ENCODE results near the gene SRMS.
A peak's percentile ranks its signal among the peaks of the same experiment; 100 is the strongest.
"Not testable (repeated sequence)": the region's sequence is repeated elsewhere in the genome, so short reads cannot be mapped to it uniquely, and the experiment has no call there.

The SRMS gene

GRCh38 chr20:63525185-63525584 lies 22.4 kb downstream of the SRMS start:
- DNase-seq (ENCODE audit: low read depth in 1 of 2, low spot score in 1 of 2), result no peak

GRCh38 chr20:63522981-63523611 lies 24.5 kb downstream of the SRMS start:
- no peak for DNase-seq (ENCODE audit: low read depth in 1 of 2, low spot score in 1 of 2)

- DNase-seq (ENCODE audit: low read depth in 1 of 2, low spot score in 1 of 2), result no peak
These were observed 25.3 kb downstream of the SRMS start for GRCh38 chr20:63522091-63522868.

- no peak for DNase-seq (ENCODE audit: low read depth in 1 of 2, low spot score in 1 of 2)
These were observed 25.9 kb downstream of the SRMS start for GRCh38 chr20:63521602-63522001.

GRCh38 chr20:63520934-63521601 lies 26.5 kb downstream of the SRMS start:
- DNase-seq (ENCODE audit: low read depth in 1 of 2, low spot score in 1 of 2), result peak; percentile 42 to 63

- peak; percentile 83 to 84 for DNase-seq (ENCODE audit: low read depth in 1 of 2, low spot score in 1 of 2)
These were observed 27.0 kb downstream of the SRMS start, which contains the start of gene PPDPF for GRCh38 chr20:63520504-63520933. TSS of gene PPDPF (plus strand) at chr20:63520765. CDS start at chr20:63521309, 544 bp downstream.

GRCh38 chr20:63519668-63520503 lies 27.7 kb downstream of the SRMS start:
- DNase-seq (ENCODE audit: low read depth in 1 of 2, low spot score in 1 of 2), result peak; percentile 34 to 45

- DNase-seq (ENCODE audit: low read depth in 1 of 2, low spot score in 1 of 2), result no peak
These were observed 28.4 kb downstream of the SRMS start for GRCh38 chr20:63518946-63519667.

- no peak for DNase-seq (ENCODE audit: low read depth in 1 of 2, low spot score in 1 of 2)
These were observed 29.1 kb downstream of the SRMS start for GRCh38 chr20:63518351-63518861.

GRCh38 chr20:63517376-63518309 lies 29.9 kb downstream of the SRMS start:
- no peak for DNase-seq (ENCODE audit: low read depth in 1 of 2, low spot score in 1 of 2)

GRCh38 chr20:63514520-63514919 lies 33.0 kb downstream of the SRMS start:
- DNase-seq (ENCODE audit: low read depth in 1 of 2, low spot score in 1 of 2), result not testable (repeated sequence)

GRCh38 chr20:63513207-63513606 lies 34.3 kb downstream of the SRMS start:
- no peak for DNase-seq (ENCODE audit: low read depth in 1 of 2, low spot score in 1 of 2)

GRCh38 chr20:63509088-63509564 lies 38.4 kb downstream of the SRMS start:
- DNase-seq (ENCODE audit: low read depth in 1 of 2, low spot score in 1 of 2), result no peak

- no peak for DNase-seq (ENCODE audit: low read depth in 1 of 2, low spot score in 1 of 2)
These were observed 39.3 kb downstream of the SRMS start for GRCh38 chr20:63508072-63508768.

GRCh38 chr20:63507083-63507743 lies 40.3 kb downstream of the SRMS start:
- DNase-seq (ENCODE audit: low read depth in 1 of 2, low spot score in 1 of 2), result no peak

GRCh38 chr20:63505723-63506122 lies 41.8 kb downstream of the SRMS start:
- DNase-seq (ENCODE audit: low read depth in 1 of 2, low spot score in 1 of 2), result no peak

GRCh38 chr20:63505281-63505680 lies 42.3 kb downstream of the SRMS start:
- DNase-seq (ENCODE audit: low read depth in 1 of 2, low spot score in 1 of 2), result no peak

GRCh38 chr20:63504642-63505041 lies 42.9 kb downstream of the SRMS start:
- DNase-seq (ENCODE audit: low read depth in 1 of 2, low spot score in 1 of 2), result no peak
